Measurements from ENCODE around the gene ERBB3. TPM values are rescaled to one million over a fixed set of nuclear protein-coding genes. Genes with fewer than 3 reads are reported as not detected.

Gene ERBB3
- total RNA-seq, 2 donors from 2014 or later: 1.1 to 3.2 TPM

DNA sequence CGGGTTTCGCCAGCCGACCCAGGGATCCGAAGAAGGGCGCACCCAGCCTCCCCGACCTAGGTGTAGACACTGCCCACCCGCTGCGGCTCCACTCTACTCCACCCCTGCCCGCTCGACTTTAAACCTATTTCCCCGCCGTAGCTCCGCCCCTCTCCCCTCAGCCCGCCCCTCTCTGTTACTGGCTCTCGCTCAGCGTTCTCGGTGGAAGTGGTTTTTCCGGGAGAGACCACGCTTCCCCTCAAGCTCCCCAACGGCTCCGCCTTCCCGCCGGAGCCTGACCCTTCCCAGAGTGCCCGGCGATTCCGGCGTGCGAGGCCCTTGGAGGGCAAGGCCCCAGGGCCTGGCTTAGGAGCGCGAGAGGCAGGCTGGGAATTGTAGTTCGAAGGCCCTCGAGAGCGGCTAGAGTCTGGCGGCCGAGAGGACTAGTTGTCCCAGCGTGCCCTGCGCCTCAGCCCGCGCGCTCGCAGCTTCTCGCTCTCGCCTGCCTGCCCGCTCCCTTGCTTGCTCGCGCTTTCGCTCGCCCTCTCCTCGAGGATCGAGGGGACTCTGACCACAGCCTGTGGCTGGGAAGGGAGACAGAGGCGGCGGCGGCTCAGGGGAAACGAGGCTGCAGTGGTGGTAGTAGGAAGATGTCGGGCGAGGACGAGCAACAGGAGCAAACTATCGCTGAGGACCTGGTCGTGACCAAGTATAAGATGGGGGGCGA, 24.3 kb downstream of the ERBB3 start, which contains the start of gene PA2G4:
TSS of gene PA2G4 (plus strand) at position 451 of the 706 bp plus-strand sequence. CDS start at position 630, 179 bp downstream.
- Histone ChIP-seq H3K36me3 (peaks cover 17% of the 10 kb centered on the region), H3K9me3 (no peaks in the 10 kb centered on the region), H3K4me3 (peak within 1 kb of the TSS; percentile 90), H3K27ac (peak within 1 kb of the TSS; percentile 80 to 86), H3K27me3 (replicated peaks; ENCODE audit: insufficient read depth) (no peaks in the 10 kb centered on the region), H3K4me1 (ENCODE audit: control insufficient read depth in 1 of 2, low read depth in 2 of 2) (peaks cover 5 to 26% of the 10 kb centered on the region in 2 donors)
- peak; percentile 90 for DNase-seq (ENCODE audit: low spot score)
- TF ChIP-seq, protein P1, sequence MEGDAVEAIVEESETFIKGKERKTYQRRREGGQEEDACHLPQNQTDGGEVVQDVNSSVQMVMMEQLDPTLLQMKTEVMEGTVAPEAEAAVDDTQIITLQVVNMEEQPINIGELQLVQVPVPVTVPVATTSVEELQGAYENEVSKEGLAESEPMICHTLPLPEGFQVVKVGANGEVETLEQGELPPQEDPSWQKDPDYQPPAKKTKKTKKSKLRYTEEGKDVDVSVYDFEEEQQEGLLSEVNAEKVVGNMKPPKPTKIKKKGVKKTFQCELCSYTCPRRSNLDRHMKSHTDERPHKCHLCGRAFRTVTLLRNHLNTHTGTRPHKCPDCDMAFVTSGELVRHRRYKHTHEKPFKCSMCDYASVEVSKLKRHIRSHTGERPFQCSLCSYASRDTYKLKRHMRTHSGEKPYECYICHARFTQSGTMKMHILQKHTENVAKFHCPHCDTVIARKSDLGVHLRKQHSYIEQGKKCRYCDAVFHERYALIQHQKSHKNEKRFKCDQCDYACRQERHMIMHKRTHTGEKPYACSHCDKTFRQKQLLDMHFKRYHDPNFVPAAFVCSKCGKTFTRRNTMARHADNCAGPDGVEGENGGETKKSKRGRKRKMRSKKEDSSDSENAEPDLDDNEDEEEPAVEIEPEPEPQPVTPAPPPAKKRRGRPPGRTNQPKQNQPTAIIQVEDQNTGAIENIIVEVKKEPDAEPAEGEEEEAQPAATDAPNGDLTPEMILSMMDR (IDR thresholded peaks at IDR 0.05): no peak
- ATAC-seq (ENCODE audit: insufficient number of reproducible peaks, low FRiP score, low read depth): peak; percentile 91

DNA sequence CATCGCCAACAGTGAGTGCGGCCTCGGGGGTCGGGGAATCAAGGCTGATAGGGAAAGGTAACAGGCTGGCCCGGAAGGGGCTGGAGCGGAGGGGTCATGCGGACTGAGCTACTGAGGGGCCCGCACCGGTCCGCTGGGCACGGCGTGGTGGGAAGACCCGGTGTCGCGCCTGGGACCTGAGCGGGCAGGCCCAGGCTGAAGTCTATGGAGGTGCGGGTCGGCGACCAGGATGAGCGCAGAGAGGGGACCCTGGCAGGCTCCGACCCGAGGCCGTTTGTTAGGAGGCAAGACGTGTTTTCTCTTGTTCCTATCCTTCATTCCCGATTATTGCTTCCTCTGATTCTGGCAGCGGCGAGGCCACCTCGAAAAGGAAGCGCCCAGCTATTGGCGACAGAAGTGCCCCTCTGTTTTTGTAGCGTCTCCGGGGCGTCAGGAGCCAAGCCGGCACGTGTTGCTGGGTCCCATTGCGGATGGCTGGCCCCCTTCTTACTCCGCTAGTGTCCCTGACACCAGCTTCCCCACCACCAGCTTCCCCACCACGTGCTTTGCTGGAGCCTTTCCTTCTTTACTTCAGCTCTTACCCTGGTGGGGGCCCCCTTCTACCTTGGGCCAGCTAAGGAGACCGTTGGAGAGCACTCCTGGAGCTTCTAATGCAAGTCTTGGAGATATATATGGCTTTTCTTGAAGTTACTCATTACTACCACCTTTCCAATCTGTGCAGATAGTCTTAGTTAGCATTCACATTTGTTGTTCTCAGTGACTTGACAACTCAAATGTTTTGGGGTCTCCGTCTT, 25.0 kb downstream of the ERBB3 start:
- H3K4me1 ChIP-seq (ENCODE audit: control insufficient read depth in 1 of 2, low read depth in 2 of 2): peaks cover 5 to 26% of the 10 kb centered on the region in 2 donors
- no peak for DNase-seq (ENCODE audit: low spot score)
- H3K36me3 ChIP-seq: peaks cover 25% of the 10 kb centered on the region
- ATAC-seq (ENCODE audit: insufficient number of reproducible peaks, low FRiP score, low read depth): no peak
- H3K9me3 ChIP-seq: no peaks in the 10 kb centered on the region
- TF ChIP-seq, protein P1 (IDR thresholded peaks at IDR 0.05): no peak
- H3K27me3 ChIP-seq (replicated peaks; ENCODE audit: insufficient read depth): no peaks in the 10 kb centered on the region
- H3K27ac ChIP-seq: peak overlapping the region; percentile 80 to 86
- H3K4me3 ChIP-seq: peak overlapping the region; percentile 90

DNA sequence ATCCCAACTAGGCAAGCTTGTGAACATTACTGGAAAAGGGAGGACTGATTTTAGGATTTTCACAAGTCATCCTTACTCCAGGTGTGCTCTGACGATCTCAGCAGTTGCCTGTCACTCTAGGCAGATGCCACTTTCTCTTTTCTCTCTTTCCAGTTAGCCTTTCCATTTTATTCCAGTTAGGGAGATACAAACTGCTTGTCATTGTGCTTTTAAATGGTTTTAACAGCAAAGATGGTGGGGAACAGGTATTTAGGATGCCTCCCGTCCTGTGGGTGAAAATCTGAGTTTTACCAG, 25.6 kb downstream of the ERBB3 start:
- H3K36me3 ChIP-seq: peaks cover 30% of the 10 kb centered on the region
- H3K27ac ChIP-seq: no peak overlapping the region
- H3K27me3 ChIP-seq (replicated peaks; ENCODE audit: insufficient read depth): no peaks in the 10 kb centered on the region
- H3K9me3 ChIP-seq: no peaks in the 10 kb centered on the region
- peaks cover 5 to 26% of the 10 kb centered on the region in 2 donors for H3K4me1 ChIP-seq (ENCODE audit: control insufficient read depth in 1 of 2, low read depth in 2 of 2)
- no peak for ATAC-seq (ENCODE audit: insufficient number of reproducible peaks, low FRiP score, low read depth)
- TF ChIP-seq, protein P1 (IDR thresholded peaks at IDR 0.05): no peak
- peak overlapping the region; percentile 90 for H3K4me3 ChIP-seq
- no peak for DNase-seq (ENCODE audit: low spot score)

DNA sequence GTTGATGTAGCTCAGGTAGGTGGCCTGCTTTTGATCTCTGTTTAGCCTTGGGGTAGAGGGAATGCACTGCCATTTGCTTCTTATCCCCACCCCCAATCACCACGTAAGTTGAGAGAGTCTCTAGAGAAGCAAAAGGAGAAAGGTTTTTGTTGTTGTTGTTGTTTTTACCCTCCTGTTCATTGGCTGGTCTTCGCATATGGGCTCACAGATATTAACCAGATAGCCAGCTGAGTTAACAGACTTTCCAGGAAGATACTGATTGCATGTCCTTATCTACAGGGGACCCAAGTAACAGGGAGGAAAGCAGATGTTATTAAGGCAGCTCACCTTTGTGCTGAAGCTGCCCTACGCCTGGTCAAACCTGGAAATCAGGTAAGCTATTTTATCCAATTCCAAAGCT, 27.3 kb downstream of the ERBB3 start:
- no peak for DNase-seq (ENCODE audit: low spot score)
- ATAC-seq (ENCODE audit: insufficient number of reproducible peaks, low FRiP score, low read depth): no peak
- TF ChIP-seq, protein P1 (IDR thresholded peaks at IDR 0.05): no peak
- Histone ChIP-seq H3K4me1 (ENCODE audit: control insufficient read depth in 1 of 2, low read depth in 2 of 2) (peaks cover 5 to 26% of the 10 kb centered on the region in 2 donors), H3K27me3 (replicated peaks; ENCODE audit: insufficient read depth) (no peaks in the 10 kb centered on the region), H3K9me3 (no peaks in the 10 kb centered on the region), H3K36me3 (peaks cover 45% of the 10 kb centered on the region), H3K27ac (no peak overlapping the region), H3K4me3 (no peak overlapping the region)

DNA sequence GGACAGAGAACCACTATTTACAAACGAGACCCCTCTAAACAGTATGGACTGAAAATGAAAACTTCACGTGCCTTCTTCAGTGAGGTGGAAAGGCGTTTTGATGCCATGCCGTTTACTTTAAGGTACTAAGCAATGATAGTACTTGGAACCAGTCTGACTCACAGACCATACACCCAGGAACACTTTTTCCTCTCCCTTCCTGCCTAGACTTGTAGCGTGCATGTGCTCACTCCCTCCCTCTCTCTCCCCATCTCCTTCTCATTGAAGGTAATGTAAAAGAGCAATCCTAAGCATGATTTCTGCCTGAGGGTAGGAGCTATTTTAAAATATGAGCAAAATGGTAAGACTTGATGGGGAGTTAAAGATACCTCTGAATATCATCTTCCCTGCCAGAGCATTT, 30.6 kb downstream of the ERBB3 start:
- DNase-seq (ENCODE audit: low spot score) (no peak), ATAC-seq (ENCODE audit: insufficient number of reproducible peaks, low FRiP score, low read depth) (no peak)
- TF ChIP-seq, protein P1 (IDR thresholded peaks at IDR 0.05): no peak
- Histone ChIP-seq H3K4me3 (no peak overlapping the region), H3K4me1 (ENCODE audit: control insufficient read depth in 1 of 2, low read depth in 2 of 2) (peaks cover 2 to 13% of the 10 kb centered on the region in 2 donors), H3K27ac (no peak overlapping the region), H3K9me3 (no peaks in the 10 kb centered on the region), H3K36me3 (peaks cover 56% of the 10 kb centered on the region), H3K27me3 (replicated peaks; ENCODE audit: insufficient read depth) (no peaks in the 10 kb centered on the region)

All from thoracic aorta (tissue), 2 donors.